HK-2 (cell line): ENCODE results near the gene ACOX2.
A peak's percentile ranks its signal among the peaks of the same experiment; 100 is the strongest.
"Not testable (repeated sequence)": the region's sequence is repeated elsewhere in the genome, so short reads cannot be mapped to it uniquely, and the experiment has no call there.

Experiments used
- DNase-seq: peaks from one replicate; pipeline ENCODE4 v3.0.0-alpha.2; 2018; ENCODE audit not compliant: unreplicated experiment

ACOX2 gene

DNA sequence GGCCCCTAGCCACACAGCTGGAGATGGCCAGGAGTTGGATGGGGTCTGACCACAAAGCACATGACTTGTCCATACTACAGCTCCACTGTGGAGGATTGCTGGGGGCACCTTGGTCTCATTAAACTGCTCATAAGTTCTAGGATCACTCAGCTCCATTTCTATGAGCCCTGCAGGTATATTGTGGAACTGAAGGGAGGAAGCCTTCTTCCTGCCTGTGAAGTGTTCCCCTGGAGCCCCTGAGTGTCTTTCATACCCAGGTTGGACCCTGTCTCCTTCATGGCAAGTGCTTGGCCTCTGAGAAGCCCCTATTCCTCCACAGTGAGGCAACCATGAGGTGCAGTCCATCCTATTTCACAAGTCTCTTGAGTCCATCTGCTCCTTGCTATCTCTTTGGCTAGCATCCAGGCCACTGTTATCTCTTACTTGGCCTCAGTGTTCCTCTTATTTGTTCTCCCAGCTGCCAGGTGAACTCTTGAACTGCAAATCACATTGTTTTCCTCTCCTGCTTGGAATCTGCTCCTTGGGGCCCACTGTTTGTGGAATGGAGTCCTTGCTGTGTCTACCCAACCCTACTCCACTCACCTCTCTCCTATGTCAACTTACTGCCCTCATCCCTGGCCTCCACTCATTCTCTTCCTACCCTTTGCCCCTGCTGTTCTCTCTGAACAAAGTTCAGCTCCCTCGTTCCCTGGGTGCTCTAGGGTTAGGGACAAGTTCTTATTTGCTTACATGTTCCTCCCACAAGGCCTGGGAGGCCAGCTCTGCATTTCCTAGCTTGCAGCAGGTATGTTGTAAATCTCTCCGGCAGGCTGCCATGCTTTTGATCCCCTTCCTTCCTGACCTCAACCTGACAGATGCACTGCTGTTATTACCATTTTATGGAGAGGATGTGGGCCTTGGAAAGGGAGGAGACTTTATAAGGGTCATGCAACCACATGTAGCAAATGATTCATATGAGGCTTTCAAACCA is 1.2 kb downstream of the ACOX2 start:
- no peak for DNase-seq

DNA sequence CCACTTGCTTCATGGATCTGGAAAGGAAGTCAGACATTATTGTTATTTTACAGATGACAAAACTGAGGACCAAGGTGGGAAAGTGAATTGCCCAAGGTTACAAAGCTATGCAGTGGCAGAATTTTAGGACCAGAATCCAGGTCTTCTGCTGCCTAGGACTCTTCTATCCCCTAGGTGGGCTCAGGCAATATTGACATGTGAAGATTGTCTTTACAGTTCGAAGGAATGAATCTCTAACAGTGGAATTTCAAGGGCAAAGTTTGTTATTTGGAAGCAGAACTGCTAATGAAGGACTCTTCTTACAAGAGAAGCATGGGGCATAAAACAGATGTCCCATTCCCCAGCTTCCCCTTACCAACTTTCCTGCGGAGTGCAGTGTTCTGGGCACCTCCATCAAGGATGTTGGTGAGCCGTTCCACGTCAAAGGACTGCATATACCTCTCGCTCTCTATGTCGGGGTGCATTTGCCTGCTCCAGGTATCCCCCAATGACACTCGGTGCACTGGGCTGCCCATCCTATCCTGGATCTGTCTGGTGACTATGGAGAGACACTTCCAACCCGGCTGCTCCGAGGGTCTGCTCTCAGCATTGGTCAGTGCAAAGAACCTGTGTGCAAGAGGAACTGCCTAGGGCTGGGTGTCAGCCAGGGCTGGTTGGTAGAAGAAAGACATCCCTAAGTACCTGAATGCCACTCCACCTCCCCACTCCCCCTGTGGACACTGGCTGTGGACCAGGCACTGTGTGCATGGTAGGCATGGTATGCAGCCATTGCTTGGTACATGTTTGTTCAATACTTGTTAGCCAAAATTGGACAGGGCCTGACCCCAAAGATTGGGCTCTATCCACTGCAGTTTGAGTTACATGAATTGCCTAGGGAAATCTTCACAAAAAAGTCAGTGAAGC is 2.1 kb downstream of the ACOX2 start:
- DNase-seq = no peak

DNA sequence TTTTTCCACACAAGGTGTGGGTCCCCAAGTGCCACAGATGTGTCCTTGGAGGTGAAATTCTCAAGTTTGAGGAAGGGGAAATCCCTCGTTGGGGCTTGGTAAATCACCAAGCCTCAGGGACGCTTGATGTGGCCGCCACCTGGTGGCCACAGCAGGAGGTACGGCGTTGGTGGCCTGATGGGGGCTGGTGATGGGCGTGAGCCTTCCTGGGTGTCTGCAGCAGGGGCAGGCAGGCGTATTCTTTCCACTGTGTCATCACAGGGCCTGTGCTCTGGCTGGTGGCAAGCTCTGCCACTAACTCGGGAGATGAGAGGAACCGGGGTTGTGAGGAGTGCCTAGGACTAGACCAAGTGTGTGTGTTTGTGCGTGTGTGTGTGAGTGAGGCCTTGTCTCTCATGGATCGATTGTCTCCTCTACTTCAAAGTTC is 4.2 kb downstream of the ACOX2 start:
- peak; percentile 74 for DNase-seq

DNA sequence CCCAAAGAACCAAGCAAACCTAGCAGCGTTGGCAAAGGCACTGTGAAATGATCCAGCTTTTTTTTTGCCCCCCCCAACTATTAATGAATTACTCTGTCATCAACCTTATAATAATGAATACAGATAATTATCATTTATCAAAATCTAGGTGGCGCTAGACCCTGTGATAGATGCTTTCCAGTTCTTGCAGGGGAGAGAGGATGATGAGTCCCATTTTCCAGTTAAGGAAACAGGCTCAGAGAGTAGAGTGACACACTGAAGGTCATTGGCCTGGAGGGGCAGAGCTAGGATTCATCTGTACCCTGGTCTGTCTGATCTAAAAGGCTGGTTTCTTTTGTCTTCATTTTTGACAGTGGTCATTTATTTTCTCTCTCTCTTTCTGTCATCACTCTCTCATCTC is 5.0 kb downstream of the ACOX2 start:
- DNase-seq = no peak

DNA sequence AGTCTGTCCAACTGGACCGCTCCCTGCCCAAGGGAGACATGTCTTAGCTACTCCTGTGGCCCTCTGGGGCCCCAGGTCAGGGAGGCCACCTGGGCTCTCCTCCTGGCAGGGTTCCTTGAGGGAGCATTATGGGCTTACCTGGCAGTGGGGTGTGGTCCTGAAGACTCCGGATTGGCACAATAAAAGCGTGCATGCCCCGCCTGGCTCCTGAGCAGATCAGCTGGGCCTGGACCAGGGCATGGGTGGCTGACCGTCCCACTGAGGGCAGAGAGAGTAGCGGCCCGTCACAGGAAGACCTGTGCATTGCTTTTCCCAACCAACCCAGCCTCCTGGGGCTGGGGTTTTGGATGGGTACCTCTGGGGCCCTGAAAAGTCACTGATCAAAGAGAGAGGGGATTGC is 5.4 kb downstream of the ACOX2 start:
- no peak for DNase-seq

DNA sequence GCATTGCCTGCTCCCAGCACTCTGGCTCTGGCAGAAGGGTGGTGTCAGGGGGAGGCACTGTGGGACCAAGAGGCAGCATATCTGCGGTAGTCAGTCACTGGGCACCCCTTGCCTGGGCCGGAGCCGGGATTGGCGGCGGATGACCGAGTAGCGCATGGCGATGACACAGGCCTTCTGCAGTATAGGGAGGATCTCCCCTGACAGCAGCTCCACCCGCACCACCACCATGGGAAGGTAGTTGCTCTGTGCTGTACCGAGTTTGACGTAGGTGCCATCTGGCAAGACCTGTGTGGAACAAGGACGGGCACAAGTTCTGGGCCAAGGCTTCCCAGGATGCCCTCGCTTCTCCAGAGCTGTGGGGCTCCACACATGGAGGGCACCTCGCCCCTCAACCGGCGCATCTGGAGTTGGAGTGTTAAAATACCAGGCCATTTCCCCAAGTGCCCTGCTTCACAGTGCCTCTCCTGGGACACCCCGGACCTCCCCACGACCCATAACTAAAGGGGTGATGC is 6.6 kb downstream of the ACOX2 start:
- no peak for DNase-seq

DNA sequence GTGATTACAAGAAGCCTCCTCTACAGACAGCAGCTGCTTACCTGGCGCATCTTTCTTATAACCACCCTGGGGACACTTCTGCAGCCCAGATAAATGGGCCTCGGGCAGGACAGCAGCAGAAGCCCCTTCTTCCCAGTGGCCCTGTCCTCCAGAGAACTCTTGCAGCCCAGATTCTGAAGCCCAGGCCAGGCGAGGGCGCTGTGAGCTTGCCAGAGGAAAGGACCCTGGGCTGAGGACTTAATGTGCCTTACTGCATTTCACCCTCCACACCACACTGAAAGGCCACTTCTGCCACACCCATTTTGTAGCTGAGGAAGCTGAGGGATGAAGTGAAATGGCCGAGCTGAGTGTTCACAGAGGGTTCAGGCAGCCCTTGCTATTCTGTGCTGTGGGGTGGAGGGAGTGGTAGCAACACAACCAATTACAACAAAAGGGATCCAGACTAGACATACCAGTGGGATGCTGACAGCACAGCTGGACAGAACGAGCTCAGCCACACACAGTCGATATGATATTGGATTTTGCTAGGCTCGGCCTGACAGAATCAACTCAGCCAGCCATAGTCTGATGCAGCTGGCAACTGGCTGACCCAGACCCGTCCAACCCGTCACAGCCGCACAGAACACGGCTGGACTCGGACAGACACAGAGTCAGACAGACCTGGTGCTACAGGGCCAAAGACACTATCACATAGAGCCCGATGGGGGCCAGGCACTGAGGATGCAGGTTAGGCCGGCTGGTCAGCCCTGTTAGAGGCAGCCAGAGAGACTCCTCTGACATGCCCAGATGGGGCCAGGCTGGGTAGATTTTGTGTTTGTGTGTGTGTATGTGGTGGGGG is 7.3 kb downstream of the ACOX2 start:
- DNase-seq = no peak

DNA sequence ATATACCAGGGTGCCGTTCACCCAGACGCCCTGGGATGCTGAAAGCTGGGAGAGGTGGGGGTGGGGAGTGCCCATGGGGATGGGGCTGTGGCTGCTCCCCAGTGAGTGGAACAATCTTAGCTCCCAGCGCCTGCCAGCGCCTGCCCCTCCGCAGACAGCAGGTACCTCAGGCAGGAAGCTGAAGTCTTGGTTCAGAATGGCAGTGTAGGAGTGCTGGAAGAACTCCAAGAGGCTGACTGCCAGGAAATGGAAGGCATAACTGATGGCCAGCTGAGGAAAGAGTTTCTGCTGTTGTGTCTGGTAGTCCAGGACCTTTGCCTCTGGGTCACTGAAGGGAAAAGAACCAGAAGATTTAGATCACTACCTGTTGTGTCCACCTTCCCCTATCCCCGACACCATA is 8.4 kb downstream of the ACOX2 start:
- DNase-seq = peak; percentile 14

DNA sequence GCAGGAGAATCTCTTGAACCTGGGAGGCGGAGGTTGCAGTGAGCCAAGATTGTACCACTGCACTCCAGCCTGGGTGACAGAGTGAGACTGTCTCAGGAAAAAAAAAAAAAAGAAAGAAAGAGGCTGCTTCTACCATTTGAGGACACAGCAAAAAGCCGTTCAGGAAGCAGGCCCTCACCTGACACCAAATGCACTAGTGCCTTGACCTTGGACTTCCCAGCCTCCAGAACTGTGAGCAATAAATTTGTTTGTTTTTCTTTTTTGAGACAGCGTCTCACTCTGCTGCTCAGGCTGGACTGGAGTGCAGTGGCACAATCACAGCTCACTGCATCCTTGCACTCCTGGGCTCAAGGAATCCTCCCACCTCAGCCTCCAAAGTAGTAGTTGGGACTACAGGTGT is 9.6 kb downstream of the ACOX2 start:
- DNase-seq = not testable (repeated sequence)

DNA sequence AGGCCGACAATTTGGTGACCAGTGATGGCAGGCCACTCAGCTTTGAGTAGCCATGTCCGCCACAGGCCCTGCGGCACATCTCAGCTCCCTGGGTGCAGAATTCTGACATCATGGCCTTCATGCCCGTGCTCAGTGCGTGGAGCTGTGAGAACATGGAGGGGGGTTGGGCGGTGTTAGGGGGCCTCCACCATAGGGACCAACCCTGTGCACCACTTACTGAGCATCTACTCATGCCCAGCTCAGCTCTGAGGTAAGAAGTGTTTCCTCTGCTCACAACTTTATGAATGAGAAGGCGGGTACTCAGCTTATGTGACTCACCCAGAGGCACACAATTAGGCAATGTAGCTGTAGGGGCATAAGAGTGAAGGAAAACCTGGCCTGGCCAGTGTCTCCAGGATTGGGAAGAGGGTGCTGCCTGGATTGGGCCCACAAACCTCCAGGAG is 10.5 kb downstream of the ACOX2 start:
- peak; percentile 16 for DNase-seq

DNA sequence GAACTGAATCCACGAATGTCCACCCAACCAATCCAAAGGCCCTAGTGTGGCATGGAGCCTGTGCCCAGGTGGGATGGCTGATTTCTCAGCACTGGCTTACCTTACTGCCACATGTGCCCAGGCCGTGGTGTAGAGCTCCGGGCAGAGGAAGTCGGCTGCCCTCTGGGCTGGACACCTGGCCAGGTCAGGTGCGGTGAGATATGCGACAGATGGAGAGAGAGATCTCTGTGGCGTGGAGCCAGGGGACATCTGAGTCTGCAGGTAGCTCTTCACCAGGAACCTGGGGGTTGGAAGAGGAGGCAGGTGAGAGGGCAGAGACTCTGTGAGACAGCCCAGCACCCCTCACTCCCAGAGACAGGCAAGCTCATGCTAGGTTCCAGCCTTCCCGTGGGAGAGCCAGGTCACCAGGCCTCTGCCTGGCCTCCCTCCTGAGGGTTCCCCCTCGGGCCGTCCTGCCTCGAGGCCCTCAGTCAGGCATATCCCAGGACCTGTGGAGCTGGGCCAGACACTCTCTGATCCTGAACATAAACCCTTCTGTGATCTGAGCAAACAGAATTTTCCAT is 12.6 kb downstream of the ACOX2 start:
- no peak for DNase-seq

DNA sequence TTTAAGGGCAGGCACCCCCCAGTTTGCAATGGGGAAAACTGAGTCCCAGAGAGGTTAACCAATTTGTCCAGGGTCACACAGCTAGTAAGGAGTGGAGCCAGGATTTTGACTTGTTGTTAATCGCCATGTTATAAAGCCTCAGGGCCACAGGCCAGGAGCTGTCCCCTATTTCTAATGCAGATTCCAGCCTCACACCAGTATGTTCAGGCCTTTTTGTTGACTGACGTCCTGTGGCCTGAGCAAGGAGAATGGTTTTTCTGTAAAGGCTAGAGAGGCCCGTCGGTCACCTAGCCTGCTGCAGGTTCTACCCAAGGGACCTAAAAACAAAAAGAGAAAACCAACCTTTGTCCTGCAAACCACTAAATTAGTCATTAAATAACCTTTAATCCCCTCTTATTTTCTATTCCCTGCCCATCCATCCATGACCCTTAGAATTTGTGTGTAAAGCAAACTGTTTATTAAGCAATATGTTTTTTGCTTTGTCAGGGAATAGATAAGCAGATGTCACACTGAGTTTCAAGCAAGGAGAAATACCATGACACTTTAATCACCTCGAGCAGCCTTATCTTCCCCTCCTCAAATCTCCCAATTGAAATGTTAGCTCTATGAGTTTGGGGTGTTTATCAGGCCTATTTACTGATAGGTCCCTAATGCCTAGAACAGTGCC is 14.1 kb downstream of the ACOX2 start:
- no peak for DNase-seq

DNA sequence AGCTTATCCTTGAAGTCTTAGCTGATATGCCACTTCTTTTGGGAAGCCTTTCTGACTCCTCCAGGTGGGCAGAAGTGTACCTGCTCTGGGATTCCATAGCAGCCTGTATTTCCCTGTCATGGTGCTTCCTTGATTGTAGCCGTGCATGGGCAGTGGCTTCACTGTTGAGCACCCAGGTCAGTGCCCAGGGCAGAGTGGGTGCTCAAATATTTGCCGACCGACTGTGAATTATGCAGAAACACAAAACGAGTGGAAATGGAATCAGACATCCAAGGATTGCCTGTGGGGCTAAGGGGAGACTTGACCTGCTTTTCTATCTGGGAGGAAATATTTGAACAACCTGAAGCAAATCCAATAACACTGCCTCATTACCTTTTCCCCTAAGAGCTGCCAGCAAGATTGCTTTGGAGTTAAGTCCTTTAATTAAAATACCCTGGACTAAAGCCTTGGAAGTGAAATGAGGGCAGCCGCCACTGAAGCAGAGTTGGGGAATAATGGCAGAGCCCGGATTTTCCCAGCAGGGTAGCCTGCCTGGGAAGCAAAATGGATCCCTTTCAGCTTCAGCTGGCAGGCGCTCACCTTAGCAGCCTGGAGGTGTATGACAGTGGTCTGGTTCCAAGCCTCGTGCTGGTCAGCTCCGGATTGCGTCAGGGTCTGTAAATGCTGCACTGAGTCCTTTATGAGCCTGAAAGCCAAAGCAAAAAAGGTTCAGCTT is 14.9 kb downstream of the ACOX2 start:
- DNase-seq = no peak

DNA sequence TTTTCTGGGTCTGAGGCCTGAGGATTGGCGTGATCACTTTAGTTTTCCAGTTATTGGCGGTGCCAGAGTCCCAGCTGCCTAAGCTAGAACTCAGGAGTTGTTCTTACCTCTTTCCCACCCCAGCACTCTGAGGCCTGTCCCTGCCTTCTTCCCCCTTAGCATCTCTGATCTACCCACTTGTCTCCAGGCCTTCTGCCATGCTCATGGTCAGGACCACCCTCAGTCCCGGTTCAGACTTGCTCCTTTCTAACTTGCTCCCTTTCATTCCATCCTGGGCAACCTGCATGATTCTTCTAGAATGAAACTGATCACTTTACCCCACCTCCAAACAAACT is 15.7 kb downstream of the ACOX2 start:
- no peak for DNase-seq

DNA sequence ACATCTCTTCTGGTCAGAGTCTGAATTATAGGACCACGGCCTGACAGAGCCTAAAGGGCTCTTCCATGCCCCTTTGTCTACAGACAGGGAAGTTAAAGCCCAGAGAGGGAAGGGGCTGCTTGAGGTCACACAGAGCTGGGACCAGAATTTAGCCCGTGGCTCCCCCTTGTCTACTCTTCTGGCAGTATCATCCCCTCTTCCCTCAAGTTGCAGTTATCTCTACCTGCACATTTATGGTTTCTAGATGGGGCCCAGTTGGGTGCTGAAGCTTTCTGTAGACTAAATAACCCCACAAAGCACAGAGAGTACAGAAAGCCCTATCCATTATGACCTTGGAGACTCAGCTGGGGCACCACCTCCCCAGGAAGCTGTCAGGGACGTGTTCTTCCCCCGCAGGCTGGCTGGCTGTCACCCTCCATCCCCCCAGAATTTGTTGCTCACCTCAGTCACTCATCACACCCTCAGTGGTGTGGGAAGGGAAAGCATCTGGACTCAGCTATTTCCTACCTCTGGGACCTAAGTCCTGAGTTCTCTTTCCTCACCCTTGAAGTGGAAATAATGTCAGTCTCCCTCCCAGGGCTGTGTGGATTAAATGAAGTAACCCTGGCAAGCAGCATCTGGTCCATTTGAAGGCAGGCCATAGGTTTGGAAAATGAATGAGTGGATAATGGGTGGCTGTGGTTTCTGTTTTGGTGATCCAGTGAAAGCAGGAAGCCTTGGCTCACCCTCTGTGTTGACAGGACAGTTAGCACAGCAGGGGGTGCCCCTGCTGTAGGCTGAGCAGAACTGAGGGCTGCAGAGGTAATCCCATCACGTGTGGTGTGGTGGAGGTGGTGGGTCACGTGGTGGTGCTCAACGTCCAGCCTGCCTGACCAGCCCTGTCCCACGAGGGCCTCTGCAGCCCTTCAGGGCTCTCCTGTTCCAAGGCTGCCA is 16.3 kb downstream of the ACOX2 start:
- no peak for DNase-seq

DNA sequence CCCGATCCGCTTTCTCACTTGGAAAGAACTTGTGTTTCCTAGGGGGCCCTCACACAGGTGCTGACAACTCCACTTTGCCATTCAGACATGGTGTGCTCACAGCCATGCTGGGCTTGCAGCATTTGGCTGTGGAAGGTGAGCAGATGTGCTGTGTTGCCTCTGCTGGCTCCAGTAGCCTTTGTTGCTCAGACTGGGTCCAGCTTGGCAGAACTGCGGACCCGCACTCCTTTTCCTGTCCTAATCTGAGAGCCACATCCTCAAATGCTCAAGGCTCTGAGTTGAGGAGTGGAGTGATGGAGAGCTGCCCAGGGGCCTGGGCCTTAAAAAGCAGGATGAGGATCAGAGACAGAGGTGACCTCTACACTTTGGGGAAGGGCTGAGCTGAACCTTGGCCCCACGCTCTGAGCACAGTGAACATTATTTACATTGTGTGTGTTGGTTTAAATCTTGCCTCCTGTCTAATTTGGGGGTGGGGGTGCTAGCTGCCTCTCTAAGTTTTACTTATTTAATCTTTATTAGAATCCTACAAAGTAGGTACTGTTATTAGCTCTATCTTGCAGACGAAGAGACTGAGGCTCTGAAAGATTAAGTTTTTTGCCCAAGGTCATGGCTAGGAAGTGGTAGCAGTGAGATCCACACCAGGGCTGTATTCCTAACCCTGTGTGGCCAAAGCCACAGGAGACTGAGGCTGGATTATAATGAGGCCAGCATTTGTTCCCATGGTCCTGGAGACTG is 17.2 kb downstream of the ACOX2 start:
- no peak for DNase-seq

DNA sequence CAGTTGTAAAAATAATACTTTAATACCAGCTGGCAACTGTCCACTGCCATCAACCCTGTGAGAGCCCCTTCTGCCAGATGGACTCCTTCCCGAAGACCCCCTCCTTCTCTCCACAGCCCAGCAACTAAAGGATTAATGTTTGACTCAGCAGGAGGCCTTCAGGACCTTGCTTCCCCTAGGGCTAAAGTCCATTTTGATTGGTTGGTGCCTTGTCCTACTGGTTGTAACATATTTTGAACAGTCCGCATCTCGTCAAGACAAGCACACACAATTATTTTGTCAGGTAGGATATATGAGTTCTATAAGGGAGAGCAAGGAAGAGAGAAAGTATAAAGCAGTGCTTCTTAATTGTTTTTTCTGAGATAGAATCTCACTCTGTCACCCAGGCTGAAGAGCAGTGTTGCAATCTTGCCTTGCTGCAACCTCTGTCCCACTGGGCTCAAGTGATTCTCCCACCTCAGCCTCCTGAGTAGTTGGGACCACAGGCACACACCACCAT is 18.6 kb downstream of the ACOX2 start:
- DNase-seq = no peak

DNA sequence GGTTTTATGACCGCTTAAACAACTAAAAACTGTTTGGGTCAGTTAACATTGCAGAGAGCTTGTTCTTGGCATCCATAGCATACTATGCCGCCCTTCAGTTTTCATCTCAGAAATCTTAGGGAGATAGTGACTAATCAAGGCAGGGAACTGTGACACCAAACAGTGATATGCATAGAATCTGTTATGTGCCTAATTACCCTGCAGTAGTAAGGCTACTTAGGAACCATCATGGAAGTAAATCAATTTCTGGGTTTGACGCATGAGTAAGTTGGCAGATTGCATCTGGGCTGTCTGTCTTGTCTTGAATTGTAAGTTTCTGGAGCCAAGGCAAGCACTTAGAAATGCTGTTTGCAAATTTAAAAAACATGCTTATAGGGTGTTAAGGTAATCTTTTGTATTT is 22.6 kb downstream of the ACOX2 start:
- DNase-seq = no peak
